Glutamatergic neuron (in vitro differentiated cells): ENCODE results near the gene ZFPM1. TPM values are rescaled to one million over a fixed set of nuclear protein-coding genes. Genes with fewer than 3 reads are reported as not detected.
A peak's percentile ranks its signal among the peaks of the same experiment; 100 is the strongest.

Source experiments
- DNase-seq: peaks from one replicate; pipeline ENCODE4 v3.0.0; 2022
- H3K27ac Mint-ChIP-seq: one replicate; pipeline ENCODE4 v1.8.0; 2020; ENCODE audit warnings: mild to moderate bottlenecking, mixed read lengths, inconsistent platforms; ENCODE audit not compliant: unreplicated experiment
- H3K27me3 Mint-ChIP-seq: one replicate; pipeline ENCODE4 v1.8.0; 2020; ENCODE audit warnings: mild to moderate bottlenecking, moderate library complexity, mixed read lengths, inconsistent platforms; ENCODE audit not compliant: unreplicated experiment
- H3K36me3 Mint-ChIP-seq: one replicate; pipeline ENCODE4 v1.8.0; 2020; ENCODE audit warnings: mild to moderate bottlenecking, mixed read lengths, inconsistent platforms; ENCODE audit not compliant: unreplicated experiment
- H3K4me1 Mint-ChIP-seq: one replicate; pipeline ENCODE4 v1.8.0; 2020; ENCODE audit warnings: mild to moderate bottlenecking, low read depth, mixed read lengths, inconsistent platforms; ENCODE audit not compliant: unreplicated experiment
- H3K4me3 Mint-ChIP-seq: one replicate; pipeline ENCODE4 v1.8.0; 2020; ENCODE audit warnings: mild to moderate bottlenecking, mixed read lengths, inconsistent platforms; ENCODE audit not compliant: unreplicated experiment
- H3K9me3 Mint-ChIP-seq: one replicate; pipeline ENCODE4 v1.8.0; 2020; ENCODE audit warnings: mild to moderate bottlenecking, moderate library complexity, mixed read lengths, inconsistent platforms; ENCODE audit not compliant: unreplicated experiment
- total RNA-seq: library from RNA; stranded (reverse); fragmentation: NEBNext Ultra II Directional; extraction: Animal tissue kit (Norgen Biotek cat#: 25700); gene quantifications from one replicate; pipeline ENCODE4 v1.2.1, GENCODE V29; 2021; ENCODE audit not compliant: unreplicated experiment
- TF ChIP-seq, protein P1 (sequence below): fragments of 200-600 bp; sonication (generic); IDR thresholded peaks from one replicate; pipeline ENCODE4 v1.5.0; 2021; ENCODE audit not compliant: partially characterized antibody, unreplicated experiment

ZFPM1 gene
- total RNA-seq, 1 donor from 2014 or later: 11.1 TPM

DNA sequence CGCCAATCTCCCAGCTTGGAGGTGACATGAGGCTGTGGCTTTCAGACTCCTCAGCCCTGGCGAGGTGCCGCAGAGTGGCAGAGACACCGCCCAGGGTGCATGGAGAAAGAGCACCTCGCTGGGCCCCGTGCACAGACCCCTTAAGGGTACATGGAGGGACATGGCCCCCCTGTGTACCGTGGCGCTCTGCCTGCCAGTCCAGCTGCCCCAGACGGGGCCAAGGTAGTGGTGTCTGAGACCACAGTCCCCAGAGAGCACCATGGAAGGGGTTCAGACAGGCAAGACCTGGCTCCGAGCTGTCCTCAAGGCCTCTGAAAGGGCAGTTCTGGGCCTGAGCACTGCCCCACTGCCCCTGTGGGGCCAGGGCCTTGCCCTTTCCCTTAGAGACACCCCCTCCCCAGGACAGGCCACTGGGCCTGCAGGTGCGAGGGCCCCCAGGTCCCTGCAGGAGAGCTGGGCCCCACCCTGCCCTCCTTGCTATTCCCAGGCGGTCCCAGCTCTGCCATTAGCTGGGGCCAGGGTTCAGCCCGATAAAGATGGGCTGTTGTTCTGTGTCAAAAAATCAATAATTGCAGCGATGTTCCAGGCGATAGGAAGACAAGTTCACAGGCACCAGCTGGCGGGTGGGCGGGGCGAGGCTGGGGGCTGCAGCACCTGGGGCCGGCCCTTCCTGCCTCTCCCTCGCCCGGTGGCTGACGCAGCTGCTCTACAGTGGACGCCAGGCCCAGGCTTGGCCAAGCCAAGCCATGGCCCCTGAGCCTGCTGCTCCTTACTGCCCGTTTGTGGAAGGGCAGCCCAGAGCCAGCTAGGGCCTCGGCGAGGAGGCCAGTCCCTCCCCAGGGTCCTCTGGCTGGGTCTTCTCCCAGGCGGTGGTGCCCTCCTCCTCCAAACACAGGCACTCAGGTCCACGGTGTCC lies 51.7 kb downstream of the ZFPM1 start:
- Mint-ChIP-seq H3K9me3 (peaks cover 3% of the 10 kb centered on the region), H3K36me3 (no peaks in the 10 kb centered on the region), H3K27me3 (peaks cover 10% of the 10 kb centered on the region), H3K4me3 (peak overlapping the region; percentile 57), H3K4me1 (peaks cover 8% of the 10 kb centered on the region), H3K27ac (peak overlapping the region; percentile 84)
- DNase-seq: peak; percentile 93
- TF ChIP-seq, protein P1, sequence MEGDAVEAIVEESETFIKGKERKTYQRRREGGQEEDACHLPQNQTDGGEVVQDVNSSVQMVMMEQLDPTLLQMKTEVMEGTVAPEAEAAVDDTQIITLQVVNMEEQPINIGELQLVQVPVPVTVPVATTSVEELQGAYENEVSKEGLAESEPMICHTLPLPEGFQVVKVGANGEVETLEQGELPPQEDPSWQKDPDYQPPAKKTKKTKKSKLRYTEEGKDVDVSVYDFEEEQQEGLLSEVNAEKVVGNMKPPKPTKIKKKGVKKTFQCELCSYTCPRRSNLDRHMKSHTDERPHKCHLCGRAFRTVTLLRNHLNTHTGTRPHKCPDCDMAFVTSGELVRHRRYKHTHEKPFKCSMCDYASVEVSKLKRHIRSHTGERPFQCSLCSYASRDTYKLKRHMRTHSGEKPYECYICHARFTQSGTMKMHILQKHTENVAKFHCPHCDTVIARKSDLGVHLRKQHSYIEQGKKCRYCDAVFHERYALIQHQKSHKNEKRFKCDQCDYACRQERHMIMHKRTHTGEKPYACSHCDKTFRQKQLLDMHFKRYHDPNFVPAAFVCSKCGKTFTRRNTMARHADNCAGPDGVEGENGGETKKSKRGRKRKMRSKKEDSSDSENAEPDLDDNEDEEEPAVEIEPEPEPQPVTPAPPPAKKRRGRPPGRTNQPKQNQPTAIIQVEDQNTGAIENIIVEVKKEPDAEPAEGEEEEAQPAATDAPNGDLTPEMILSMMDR: no peak

DNA sequence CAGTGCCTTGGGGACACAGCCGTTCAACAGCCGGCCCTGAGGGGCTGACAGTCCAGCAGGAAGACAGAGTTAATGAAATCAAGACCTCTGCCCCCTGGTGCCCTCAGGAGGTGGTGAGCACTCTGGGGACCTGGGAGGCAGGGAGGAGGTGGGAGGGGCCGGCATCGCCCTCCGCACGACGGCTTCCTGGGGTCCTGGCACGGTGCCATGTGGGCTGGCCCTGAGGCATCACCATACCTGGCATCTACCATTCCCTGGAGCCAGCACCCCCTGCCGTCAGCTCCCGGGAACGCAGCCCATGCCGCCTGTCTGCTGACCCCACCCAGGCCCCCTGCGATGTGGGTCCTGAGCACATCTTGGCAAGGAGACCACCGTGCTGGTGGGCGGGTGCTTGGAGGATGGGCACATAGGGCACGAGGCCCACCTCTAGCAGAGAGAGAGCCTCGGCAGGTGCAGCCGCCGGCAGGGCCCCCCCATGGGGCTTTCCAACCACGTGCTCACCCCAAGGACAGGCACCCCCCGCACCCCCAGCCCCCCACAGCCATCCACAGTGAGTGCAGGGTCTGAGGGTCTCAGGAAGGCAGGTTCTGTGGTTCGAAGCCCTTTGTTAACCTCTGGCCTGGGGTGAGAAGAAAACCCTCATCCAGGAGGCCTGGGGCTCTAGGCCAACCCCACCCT lies 52.5 kb downstream of the ZFPM1 start:
- Mint-ChIP-seq H3K4me1 (peaks cover 8% of the 10 kb centered on the region), H3K27me3 (peaks cover 10% of the 10 kb centered on the region), H3K4me3 (peak overlapping the region; percentile 57), H3K9me3 (peaks cover 3% of the 10 kb centered on the region), H3K27ac (peak overlapping the region; percentile 84), H3K36me3 (no peaks in the 10 kb centered on the region)
- DNase-seq: peak; percentile 52
- TF ChIP-seq, protein P1: peak; percentile 38

DNA sequence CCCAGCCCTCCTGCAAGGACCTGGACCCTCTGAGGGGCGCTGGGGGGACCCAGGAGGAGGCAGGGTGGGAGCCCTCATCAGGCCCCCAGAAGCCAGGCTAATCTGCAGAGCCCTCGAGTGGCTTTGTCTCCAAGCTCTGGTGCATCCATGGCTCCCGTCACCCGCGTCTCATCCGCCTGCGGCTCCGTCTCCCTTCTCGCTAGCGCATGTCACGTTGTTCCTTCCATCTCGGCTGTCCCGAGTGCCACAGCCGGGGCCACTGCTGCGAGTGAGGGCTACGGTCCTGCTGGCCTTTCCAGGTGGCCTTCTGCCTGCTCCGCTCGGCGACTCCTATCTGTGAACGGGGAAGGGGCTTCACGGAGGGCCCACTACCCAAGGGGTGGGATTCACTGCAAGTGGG lies 53.6 kb downstream of the ZFPM1 start:
- DNase-seq: no peak
- Mint-ChIP-seq H3K27me3 (peaks cover 6% of the 10 kb centered on the region), H3K36me3 (no peaks in the 10 kb centered on the region), H3K27ac (no peak overlapping the region), H3K9me3 (peaks cover 1% of the 10 kb centered on the region), H3K4me1 (peaks cover 5% of the 10 kb centered on the region), H3K4me3 (no peak overlapping the region)
- TF ChIP-seq, protein P1: no peak

DNA sequence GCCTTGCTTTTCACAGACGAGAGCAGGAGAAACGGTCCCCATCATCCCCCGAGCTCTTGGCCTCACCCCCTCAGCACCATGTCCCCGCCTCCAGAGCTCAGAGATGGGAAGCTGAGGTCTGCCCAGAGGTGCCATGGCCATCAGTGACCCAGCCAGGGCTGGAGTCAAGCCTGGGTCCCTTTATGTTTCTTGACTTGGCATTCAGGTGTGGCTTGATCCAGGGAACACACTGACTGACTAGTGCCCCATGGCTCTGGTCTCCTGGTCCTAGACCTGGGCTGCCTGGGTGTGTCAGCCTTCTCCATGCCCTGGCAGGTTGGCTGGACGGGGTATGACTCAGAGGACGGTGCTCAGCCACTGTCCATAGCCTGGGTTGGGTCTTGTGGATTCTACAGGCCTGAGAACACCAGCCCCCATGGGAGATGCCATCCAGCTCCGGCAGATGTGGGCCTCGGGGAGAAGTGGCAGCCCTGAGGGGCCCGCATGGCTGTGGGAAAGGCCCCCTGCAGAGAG lies 54.2 kb downstream of the ZFPM1 start:
- no peak for DNase-seq
- no peak overlapping the region for H3K27ac Mint-ChIP-seq
- H3K36me3 Mint-ChIP-seq: no peaks in the 10 kb centered on the region
- H3K9me3 Mint-ChIP-seq: peaks cover 1% of the 10 kb centered on the region
- H3K4me1 Mint-ChIP-seq: peaks cover 4% of the 10 kb centered on the region
- H3K27me3 Mint-ChIP-seq: peaks cover 5% of the 10 kb centered on the region
- H3K4me3 Mint-ChIP-seq: no peak overlapping the region
- TF ChIP-seq, protein P1: no peak

DNA sequence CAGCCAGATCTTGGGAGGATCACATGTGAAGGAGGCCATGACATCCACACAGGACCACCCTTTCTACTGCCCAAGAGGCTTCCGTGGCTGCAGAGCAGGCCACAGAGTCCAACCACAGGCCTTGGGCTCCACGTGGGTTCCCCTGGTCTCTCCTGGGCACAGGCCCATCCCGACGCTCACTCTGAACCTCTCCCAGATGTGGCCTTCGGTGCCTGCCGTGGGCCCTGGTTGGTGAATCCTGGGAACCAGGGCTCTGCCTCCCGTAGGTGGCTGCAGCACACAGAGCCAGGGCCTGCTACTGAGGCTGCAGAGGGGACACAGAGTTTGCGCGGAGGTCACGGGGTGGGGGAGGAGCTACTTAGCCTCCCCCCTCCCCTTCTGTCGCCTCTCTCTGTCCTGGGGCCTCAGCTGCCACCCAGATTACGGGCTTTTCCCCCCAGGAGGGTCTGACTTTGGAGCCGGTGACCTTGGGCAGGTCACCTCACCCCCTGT lies 55.3 kb downstream of the ZFPM1 start:
- peaks cover 1% of the 10 kb centered on the region for H3K9me3 Mint-ChIP-seq
- H3K4me1 Mint-ChIP-seq: peaks cover 4% of the 10 kb centered on the region
- no peak overlapping the region for H3K27ac Mint-ChIP-seq
- no peak overlapping the region for H3K4me3 Mint-ChIP-seq
- no peaks in the 10 kb centered on the region for H3K36me3 Mint-ChIP-seq
- TF ChIP-seq, protein P1: no peak
- H3K27me3 Mint-ChIP-seq: peaks cover 6% of the 10 kb centered on the region
- DNase-seq: no peak
